Esophagus squamous epithelium (tissue), 5 donors: ENCODE measurements around the gene RP9. TPM values are rescaled to one million over a fixed set of nuclear protein-coding genes. Genes with fewer than 3 reads are reported as not detected.

Experiments
- DNase-seq: peaks from one replicate; lab custom pipeline; 2025; lab: John Stamatoyannopoulos, UW
- H3K27ac ChIP-seq, 4 donors: fragments of 200-600 bp; sonication (generic); one replicate each; pipeline ENCODE4 v1.5.1; 2016 to 2019; ENCODE audit warnings: mild to moderate bottlenecking in 1 of 4
- H3K27me3 ChIP-seq, 4 donors: fragments of 200-600 bp; sonication (generic); 1 replicate in 3 of 4; 2 replicates in 1 of 4; pipeline versions ENCODE4 v1.5.1 to v1.6.0; 2017 to 2021; ENCODE audit warnings: antibody characterized with exemption in 1 of 4
- H3K36me3 ChIP-seq, 3 donors: fragments of 200-600 bp; sonication (generic); one replicate each; pipeline ENCODE4 v1.5.1; 2016 to 2019
- H3K4me1 ChIP-seq, 3 donors: fragments of 200-600 bp; sonication (generic); one replicate each; pipeline ENCODE4 v1.5.1; 2017 to 2019
- H3K4me3 ChIP-seq, 4 donors: fragments of 200-600 bp; sonication (generic); 1 replicate in 3 of 4; 2 replicates in 1 of 4; pipeline ENCODE4 v1.5.1; 2016 to 2019; ENCODE audit warnings: mild to moderate bottlenecking in 2 of 4, moderate library complexity in 1 of 4
- H3K9me3 ChIP-seq, 3 donors: fragments of 200-600 bp; sonication (generic); one replicate each; pipeline ENCODE4 v1.5.1; 2016 to 2019
- POLR2A ChIP-seq, 4 donors: fragments of 450-650 bp; IDR thresholded peaks; one replicate each; pipeline ENCODE4 v1.6.1; 2017; ENCODE audit warnings: antibody characterized with exemption in 4 of 4, mild to moderate bottlenecking in 4 of 4, moderate library complexity in 3 of 4
- WGBS, 2 donors: methylation state at CpG; one replicate each; pipeline ENCODE4 v1.1.5; 2018; 5-methylcytosine and 5-hydroxymethylcytosine counted together
- intact Hi-C: fragments of 100-400 bp; cut with DNase I; formaldehyde crosslinking; loops from one replicate; pipeline ENCODE4 v1.15.0; 2022
- total RNA-seq, 4 donors: library from RNA; depleted of rRNA; stranded (reverse); fragments of >200 nt; gene quantifications; one replicate each; pipeline ENCODE4 v1.1.0, GENCODE V29; 2016
- TF ChIP-seq, protein P1 (sequence below), 6 experiments: fragments of 450-650 bp in 4 of 6; fragments of 200-600 bp in 2 of 6; sonication (generic) in 2 of 6; IDR thresholded peaks; one replicate each; pipeline ENCODE4 v1.5.1; 2016 to 2019; ENCODE audit warnings: antibody characterized with exemption in 6 of 6, mild to moderate bottlenecking in 4 of 6, moderate library complexity in 4 of 6
- donor health status: DM: yes; HTN: yes; CAD: no.

Gene RP9
- total RNA-seq, 4 donors from 2014 or later: 1.5 to 5.9 (median 4.4) TPM

DNA sequence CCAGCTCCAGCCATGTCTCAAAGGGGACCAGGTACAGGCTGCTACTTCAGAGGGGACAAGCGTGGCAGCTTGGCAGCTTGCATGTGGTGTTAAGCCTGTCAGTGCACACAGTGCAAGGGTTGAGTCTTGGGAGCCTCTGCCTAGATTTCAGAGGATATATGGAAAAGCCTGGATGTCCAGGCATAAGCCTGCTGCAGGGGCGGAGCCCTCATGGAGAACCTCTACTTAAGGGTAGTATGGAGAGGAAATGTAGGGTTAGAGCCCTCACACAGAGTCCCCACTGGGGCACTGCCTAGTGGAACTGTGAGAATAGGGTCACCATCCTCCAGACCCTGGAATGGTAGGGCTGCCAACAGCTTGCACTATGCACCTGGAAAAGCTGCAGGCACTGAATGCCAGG lies 38.9 kb downstream of the RP9 start:
- no peaks in the 10 kb centered on the region for H3K36me3 ChIP-seq
- TF ChIP-seq, protein P1, sequence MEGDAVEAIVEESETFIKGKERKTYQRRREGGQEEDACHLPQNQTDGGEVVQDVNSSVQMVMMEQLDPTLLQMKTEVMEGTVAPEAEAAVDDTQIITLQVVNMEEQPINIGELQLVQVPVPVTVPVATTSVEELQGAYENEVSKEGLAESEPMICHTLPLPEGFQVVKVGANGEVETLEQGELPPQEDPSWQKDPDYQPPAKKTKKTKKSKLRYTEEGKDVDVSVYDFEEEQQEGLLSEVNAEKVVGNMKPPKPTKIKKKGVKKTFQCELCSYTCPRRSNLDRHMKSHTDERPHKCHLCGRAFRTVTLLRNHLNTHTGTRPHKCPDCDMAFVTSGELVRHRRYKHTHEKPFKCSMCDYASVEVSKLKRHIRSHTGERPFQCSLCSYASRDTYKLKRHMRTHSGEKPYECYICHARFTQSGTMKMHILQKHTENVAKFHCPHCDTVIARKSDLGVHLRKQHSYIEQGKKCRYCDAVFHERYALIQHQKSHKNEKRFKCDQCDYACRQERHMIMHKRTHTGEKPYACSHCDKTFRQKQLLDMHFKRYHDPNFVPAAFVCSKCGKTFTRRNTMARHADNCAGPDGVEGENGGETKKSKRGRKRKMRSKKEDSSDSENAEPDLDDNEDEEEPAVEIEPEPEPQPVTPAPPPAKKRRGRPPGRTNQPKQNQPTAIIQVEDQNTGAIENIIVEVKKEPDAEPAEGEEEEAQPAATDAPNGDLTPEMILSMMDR (IDR thresholded peaks at IDR 0.05): no peak
- TF ChIP-seq POLR2A (IDR thresholded peaks at IDR 0.05): no peak
- H3K27ac ChIP-seq: no peak overlapping the region
- 100% methylated on average over 1 to 2 of the region's 2 CpGs for WGBS, 2 donors
- H3K27me3 ChIP-seq: no peaks in the 10 kb centered on the region
- intact Hi-C loops: no loop called here
- H3K9me3 ChIP-seq: peaks cover 0 to 23% (median 15%) of the 10 kb centered on the region in 3 donors
- H3K4me3 ChIP-seq: no peak overlapping the region
- peaks cover 0 to 3% (median 0%) of the 10 kb centered on the region in 3 donors for H3K4me1 ChIP-seq
- DNase-seq: no peak

DNA sequence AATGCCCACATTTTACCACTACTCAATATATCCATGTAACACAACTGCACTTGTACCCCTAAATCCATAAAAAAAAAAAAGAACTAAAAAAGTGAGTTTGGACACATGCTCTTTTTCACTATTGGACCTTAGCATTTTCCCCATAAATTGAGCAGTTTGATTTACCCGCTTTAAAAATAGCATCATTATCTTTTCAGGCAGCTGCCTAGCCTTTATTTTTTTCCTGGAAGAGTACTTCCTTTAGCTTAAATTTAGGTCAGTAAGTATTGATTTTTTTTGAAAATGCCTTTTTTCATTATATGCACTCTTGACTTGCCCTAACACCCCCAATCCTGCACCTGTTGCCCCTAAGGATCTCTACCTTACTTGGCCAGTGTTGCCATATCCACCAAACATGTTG lies 41.3 kb downstream of the RP9 start:
- Histone ChIP-seq H3K27ac (no peak overlapping the region), H3K9me3 (peaks cover 0 to 23% (median 15%) of the 10 kb centered on the region in 3 donors), H3K36me3 (no peaks in the 10 kb centered on the region), H3K4me1 (peaks cover 0 to 11% (median 0%) of the 10 kb centered on the region in 3 donors), H3K4me3 (no peak overlapping the region), H3K27me3 (no peaks in the 10 kb centered on the region)
- no peak for DNase-seq
- 70 to 84% methylated on average over 1 of the region's 1 CpG for WGBS, 2 donors
- intact Hi-C loops: no loop called here
- TF ChIP-seq, protein P1 (IDR thresholded peaks at IDR 0.05): no peak
- no peak for TF ChIP-seq POLR2A (IDR thresholded peaks at IDR 0.05)

DNA sequence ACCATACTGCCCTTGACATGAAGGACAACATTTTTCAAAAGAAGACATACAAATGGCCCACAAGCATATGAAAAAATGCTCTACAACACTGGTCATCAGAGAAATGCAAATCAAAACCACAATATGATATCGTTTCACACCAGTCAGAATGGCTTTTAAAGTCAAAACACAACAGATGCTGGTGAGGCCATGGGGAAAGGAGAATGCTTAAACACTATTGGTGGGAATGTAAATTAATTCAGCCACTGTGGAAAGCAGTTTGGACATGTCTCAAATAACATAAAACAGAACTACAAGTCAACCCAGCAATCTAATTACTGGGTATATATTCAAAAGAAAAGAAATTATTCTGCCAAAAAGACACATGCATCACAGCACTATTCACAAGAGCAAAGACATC lies 42.4 kb downstream of the RP9 start:
- no peak overlapping the region for H3K4me3 ChIP-seq
- WGBS, 2 donors: 73 to 83% methylated on average over 1 of the region's 1 CpG
- H3K27ac ChIP-seq: no peak overlapping the region
- TF ChIP-seq, protein P1 (IDR thresholded peaks at IDR 0.05): no peak
- no peak for TF ChIP-seq POLR2A (IDR thresholded peaks at IDR 0.05)
- no peak for DNase-seq
- intact Hi-C loops: no loop called here
- H3K4me1 ChIP-seq: peaks cover 0 to 9% (median 0%) of the 10 kb centered on the region in 3 donors
- H3K9me3 ChIP-seq: peaks cover 0 to 23% (median 15%) of the 10 kb centered on the region in 3 donors
- no peaks in the 10 kb centered on the region for H3K36me3 ChIP-seq
- H3K27me3 ChIP-seq: no peaks in the 10 kb centered on the region

DNA sequence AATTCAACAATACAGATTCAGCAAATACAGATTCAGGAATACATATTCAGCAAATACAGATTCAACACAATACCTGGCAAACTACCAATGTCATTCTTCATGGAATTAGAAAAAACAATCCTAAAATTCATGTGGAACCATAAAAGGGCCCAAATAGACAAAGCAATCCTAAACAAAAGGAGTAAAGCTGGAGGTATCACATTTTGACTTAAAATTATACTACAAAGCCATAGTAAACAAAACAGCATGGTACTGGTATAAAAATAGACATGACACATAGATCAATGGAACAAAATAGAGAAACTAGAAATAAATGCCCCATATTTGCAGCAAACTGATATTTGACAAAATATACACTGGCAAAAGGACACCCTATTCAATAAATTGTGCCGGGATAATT lies 43.2 kb downstream of the RP9 start:
- H3K27ac ChIP-seq: no peak overlapping the region
- no peak for DNase-seq
- peaks cover 0 to 23% (median 15%) of the 10 kb centered on the region in 3 donors for H3K9me3 ChIP-seq
- intact Hi-C loops: no loop called here
- H3K4me1 ChIP-seq: peaks cover 4 to 17% (median 6%) of the 10 kb centered on the region in 3 donors
- WGBS, 2 donors: 100% methylated on average over 1 of the region's 1 CpG
- H3K27me3 ChIP-seq: no peaks in the 10 kb centered on the region
- no peak overlapping the region for H3K4me3 ChIP-seq
- no peak for TF ChIP-seq POLR2A (IDR thresholded peaks at IDR 0.05)
- TF ChIP-seq, protein P1 (IDR thresholded peaks at IDR 0.05): no peak
- no peaks in the 10 kb centered on the region for H3K36me3 ChIP-seq

DNA sequence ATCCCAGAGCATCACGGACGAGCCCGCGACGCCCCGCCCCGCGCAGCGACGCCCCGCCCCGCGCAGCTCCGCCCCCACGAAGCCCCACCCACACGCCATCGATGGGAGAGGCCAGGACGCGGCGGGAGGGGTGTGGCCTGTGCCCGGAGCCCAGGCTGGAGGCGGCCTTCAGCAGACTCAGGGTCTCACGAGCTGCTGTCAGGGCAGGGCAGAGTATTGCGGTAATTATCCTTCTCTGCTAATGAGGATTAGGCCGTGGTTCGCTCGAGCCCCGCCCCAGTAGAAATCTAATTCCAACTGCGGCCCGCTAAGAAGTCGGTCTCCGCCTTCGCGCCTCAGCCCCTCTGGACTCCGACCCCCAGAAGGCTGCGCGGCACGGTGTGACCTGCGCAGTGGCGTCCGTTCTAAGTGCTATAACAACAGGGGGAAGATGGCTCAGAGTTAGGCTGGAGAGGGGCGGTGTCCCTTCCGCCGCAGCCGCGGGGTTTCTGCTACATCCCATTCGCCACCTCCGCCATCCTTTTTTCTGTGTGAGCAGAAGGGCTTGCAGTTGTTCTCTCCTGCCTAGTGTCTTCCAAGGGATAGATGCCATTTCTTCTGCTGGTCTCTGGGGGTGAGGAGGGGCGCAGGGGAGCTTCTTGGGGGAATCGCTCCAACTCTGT lies 46.3 kb downstream of the RP9 start:
- intact Hi-C loops: no loop called here
- Histone ChIP-seq H3K4me1 (peaks cover 6 to 42% (median 15%) of the 10 kb centered on the region in 3 donors), H3K27me3 (no peaks in the 10 kb centered on the region), H3K36me3 (no peaks in the 10 kb centered on the region), H3K4me3 (peak overlapping the region; percentile 77 to 94 (median 89)), H3K27ac (peak overlapping the region; percentile 94 to 98 (median 97)), H3K9me3 (peaks cover 0 to 13% (median 7%) of the 10 kb centered on the region in 3 donors)
- 0% methylated on average over 5 to 7 of the region's 50 CpGs for WGBS, 2 donors
- peak; percentile 77 for DNase-seq
- TF ChIP-seq, protein P1 (IDR thresholded peaks at IDR 0.05): peak in 1 of 6 experiments; percentile 17
- TF ChIP-seq POLR2A (IDR thresholded peaks at IDR 0.05): peak in 3 of 4 donors; percentile 59 to 71 (median 67)
